CD14-positive monocyte (primary cell): ENCODE measurements around the gene CTNNA2. TPM values are rescaled to one million over a fixed set of nuclear protein-coding genes. Genes with fewer than 3 reads are reported as not detected.

ENCODE experiments used
- DNase-seq, 3 donors: peaks; one replicate each; pipeline ENCODE4 v3.0.0-alpha.2; 2011 to 2022
- H2AFZ ChIP-seq: 2 replicates; pipeline ENCODE4 v1.6.0; 2012; ENCODE audit warnings: mild to moderate bottlenecking, low read depth, low read length, inconsistent platforms; ENCODE audit not compliant: insufficient read depth, poor library complexity, severe bottlenecking
- H3K27ac ChIP-seq, 2 donors: 1 replicate in 1 of 2; 2 replicates in 1 of 2; pipeline ENCODE4 v1.5.1; 2012 to 2013; ENCODE audit warnings: low read length in 2 of 2, control low read depth in 1 of 2, inconsistent platforms in 1 of 2, low read depth in 1 of 2, mild to moderate bottlenecking in 1 of 2
- H3K27me3 ChIP-seq, 2 donors: one replicate each; pipeline versions ENCODE4 v1.6.0 to v1.6.1; 2011 to 2013; ENCODE audit warnings: low read length in 2 of 2; ENCODE audit not compliant: control insufficient read depth in 2 of 2, insufficient read depth in 2 of 2
- H3K36me3 ChIP-seq, 2 donors: replicated peaks in 1 of 2; 1 replicate in 1 of 2; 2 replicates in 1 of 2; pipeline versions ENCODE4 v1.5.1 to v1.6.1; 2012 to 2013; ENCODE audit warnings: low read length in 2 of 2, control low read depth in 1 of 2, inconsistent platforms in 1 of 2, mild to moderate bottlenecking in 1 of 2; ENCODE audit not compliant: insufficient read depth in 2 of 2, control insufficient read depth in 1 of 2
- H3K4me1 ChIP-seq, 2 donors: 1 replicate in 1 of 2; 2 replicates in 1 of 2; pipeline versions ENCODE4 v1.5.1 to v1.6.1; 2012 to 2013; ENCODE audit warnings: low read length in 2 of 2, control low read depth in 1 of 2, inconsistent platforms in 1 of 2, mild to moderate bottlenecking in 1 of 2, moderate library complexity in 1 of 2; ENCODE audit not compliant: insufficient read depth in 2 of 2, control insufficient read depth in 1 of 2
- H3K4me2 ChIP-seq: replicated peaks from 2 replicates; pipeline ENCODE3; 2012; ENCODE audit warnings: low read length, moderate library complexity, mild to moderate bottlenecking; ENCODE audit not compliant: poor library complexity, severe bottlenecking; ENCODE audit errors: extremely low read depth
- H3K4me3 ChIP-seq, 3 experiments: fragments of 200-600 bp in 1 of 3; sonication (generic) in 1 of 3; replicated peaks in 1 of 3; 1 replicate in 2 of 3; 2 replicates in 1 of 3; pipeline ENCODE4 v1.5.1; 2011 to 2013; ENCODE audit warnings: low read length in 3 of 3, mild to moderate bottlenecking in 3 of 3, control low read depth in 2 of 3, low read depth in 2 of 3, inconsistent platforms in 1 of 3, moderate library complexity in 1 of 3
- H3K79me2 ChIP-seq: 2 replicates; pipeline ENCODE4 v1.6.0; 2012; ENCODE audit warnings: mild to moderate bottlenecking, control low read depth, inconsistent platforms, low read length, moderate library complexity; ENCODE audit not compliant: insufficient read depth
- H3K9ac ChIP-seq: 2 replicates; pipeline ENCODE4 v1.6.0; 2017; ENCODE audit warnings: low read length, mild to moderate bottlenecking; ENCODE audit not compliant: insufficient read depth, poor library complexity, severe bottlenecking
- H3K9me3 ChIP-seq, 2 donors: replicated peaks in 1 of 2; 1 replicate in 1 of 2; 2 replicates in 1 of 2; pipeline versions ENCODE4 v1.5.1 to v1.6.1; 2012 to 2013; ENCODE audit warnings: low read length in 2 of 2, control low read depth in 1 of 2; ENCODE audit not compliant: control insufficient read depth in 1 of 2, insufficient read depth in 1 of 2
- H4K20me1 ChIP-seq: 2 replicates; pipeline ENCODE4 v1.6.0; 2012; ENCODE audit warnings: mild to moderate bottlenecking, low read length, control low read depth, moderate library complexity; ENCODE audit not compliant: insufficient read depth
- H3K27ac Mint-ChIP-seq, 7 donors: one replicate each; pipeline ENCODE4 v1.8.0; 2020; ENCODE audit warnings: mild to moderate bottlenecking in 7 of 7, mixed read lengths in 7 of 7, moderate library complexity in 6 of 7, inconsistent platforms in 2 of 7
- H3K27me3 Mint-ChIP-seq, 3 donors: one replicate each; pipeline ENCODE4 v1.8.0; 2021 to 2022; ENCODE audit warnings: low read depth in 3 of 3, mild to moderate bottlenecking in 3 of 3, mixed read lengths in 3 of 3, moderate library complexity in 3 of 3, inconsistent platforms in 1 of 3
- H3K36me3 Mint-ChIP-seq, 2 donors: one replicate each; pipeline ENCODE4 v1.8.0; 2020; ENCODE audit warnings: mixed read lengths in 2 of 2, inconsistent platforms in 1 of 2, mild to moderate bottlenecking in 1 of 2
- H3K4me1 Mint-ChIP-seq: one replicate; pipeline ENCODE4 v1.8.0; 2020; ENCODE audit warnings: mild to moderate bottlenecking, mixed read lengths
- H3K4me3 Mint-ChIP-seq, 2 donors: one replicate each; pipeline ENCODE4 v1.8.0; 2020; ENCODE audit warnings: mild to moderate bottlenecking in 2 of 2, mixed read lengths in 2 of 2, moderate library complexity in 1 of 2
- H3K9me3 Mint-ChIP-seq, 7 donors: one replicate each; pipeline ENCODE4 v1.8.0; 2020 to 2022; ENCODE audit warnings: mixed read lengths in 7 of 7, mild to moderate bottlenecking in 6 of 7, moderate library complexity in 6 of 7, inconsistent platforms in 2 of 7
- WGBS: methylation state at CpG from one replicate; pipeline ENCODE4 v1.1.5; 2013; ENCODE audit warnings: missing lambda C conversion rate; ENCODE audit not compliant: insufficient coverage; 5-methylcytosine and 5-hydroxymethylcytosine counted together
- intact Hi-C, 2 donors: fragments of 100-400 bp; cut with micrococcal nuclease; formaldehyde crosslinking; loops; one replicate each; pipeline versions ENCODE4 v1.15.0 to v1.15.1; 2023
- polyA plus RNA-seq, 3 donors: library from polyadenylated mRNA; depleted of rRNA in 1 of 3; unstranded in 2 of 3; stranded (reverse) in 1 of 3; fragments of 300-500 nt in 2 of 3; fragments of >200 nt in 1 of 3; fragmentation: Illumina TruSeq in 2 of 3; gene quantifications; 1 replicate in 2 of 3; 2 replicates in 1 of 3; pipeline ENCODE4 v1.2.3, GENCODE V29; 2012 to 2021
- TF ChIP-seq, protein P1 (sequence below): fragments of 200-600 bp; IDR thresholded peaks from one replicate; pipeline ENCODE4 v1.8.0; 2022; ENCODE audit warnings: antibody characterized with exemption, mild to moderate bottlenecking

Gene CTNNA2
- polyA plus RNA-seq, 3 donors = not detected

DNA sequence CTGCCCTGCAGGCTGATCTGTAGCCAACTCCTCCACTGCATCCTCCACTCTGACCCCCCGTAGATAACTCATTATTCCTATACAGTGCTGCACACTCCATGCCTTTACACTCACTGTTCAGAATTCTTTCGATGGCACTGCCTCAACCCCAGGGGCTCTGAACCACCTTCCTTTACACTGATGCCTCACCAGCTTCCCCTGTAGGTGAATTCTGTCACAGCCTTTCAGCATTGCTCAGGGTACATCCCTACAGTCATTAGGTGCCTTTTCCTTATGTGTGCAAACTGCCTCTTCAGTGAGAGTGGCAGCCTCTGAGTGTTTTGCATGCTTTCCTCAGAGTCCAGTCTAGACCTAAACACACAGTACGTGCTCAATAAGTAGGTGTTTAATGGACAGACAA, 472.3 kb downstream of the CTNNA2 start:
- TF ChIP-seq, protein P1, sequence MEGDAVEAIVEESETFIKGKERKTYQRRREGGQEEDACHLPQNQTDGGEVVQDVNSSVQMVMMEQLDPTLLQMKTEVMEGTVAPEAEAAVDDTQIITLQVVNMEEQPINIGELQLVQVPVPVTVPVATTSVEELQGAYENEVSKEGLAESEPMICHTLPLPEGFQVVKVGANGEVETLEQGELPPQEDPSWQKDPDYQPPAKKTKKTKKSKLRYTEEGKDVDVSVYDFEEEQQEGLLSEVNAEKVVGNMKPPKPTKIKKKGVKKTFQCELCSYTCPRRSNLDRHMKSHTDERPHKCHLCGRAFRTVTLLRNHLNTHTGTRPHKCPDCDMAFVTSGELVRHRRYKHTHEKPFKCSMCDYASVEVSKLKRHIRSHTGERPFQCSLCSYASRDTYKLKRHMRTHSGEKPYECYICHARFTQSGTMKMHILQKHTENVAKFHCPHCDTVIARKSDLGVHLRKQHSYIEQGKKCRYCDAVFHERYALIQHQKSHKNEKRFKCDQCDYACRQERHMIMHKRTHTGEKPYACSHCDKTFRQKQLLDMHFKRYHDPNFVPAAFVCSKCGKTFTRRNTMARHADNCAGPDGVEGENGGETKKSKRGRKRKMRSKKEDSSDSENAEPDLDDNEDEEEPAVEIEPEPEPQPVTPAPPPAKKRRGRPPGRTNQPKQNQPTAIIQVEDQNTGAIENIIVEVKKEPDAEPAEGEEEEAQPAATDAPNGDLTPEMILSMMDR = no peak
- H3K4me3 ChIP-seq = no peak overlapping the region
- no peak overlapping the region for H3K9ac ChIP-seq
- no peak overlapping the region for H2AFZ ChIP-seq
- no peak overlapping the region for H3K27ac ChIP-seq
- H3K36me3 ChIP-seq = no peaks in the 10 kb centered on the region
- 92% methylated on average over 2 of the region's 3 CpGs for WGBS
- no peak overlapping the region for H3K4me2 ChIP-seq
- Mint-ChIP-seq H3K4me3 (no peak overlapping the region), H3K36me3 (no peaks in the 10 kb centered on the region), H3K27me3 (peaks cover under 1 to 6% (median 6%) of the 10 kb centered on the region in 3 donors), H3K4me1 (no peaks in the 10 kb centered on the region), H3K27ac (no peak overlapping the region), H3K9me3 (no peaks in the 10 kb centered on the region)
- no peaks in the 10 kb centered on the region for H3K79me2 ChIP-seq
- peaks cover 0 to 2% of the 10 kb centered on the region in 2 donors for H3K27me3 ChIP-seq
- intact Hi-C loops = no loop called here
- no peaks in the 10 kb centered on the region for H3K4me1 ChIP-seq
- DNase-seq = no peak
- no peaks in the 10 kb centered on the region for H3K9me3 ChIP-seq
- no peaks in the 10 kb centered on the region for H4K20me1 ChIP-seq

DNA sequence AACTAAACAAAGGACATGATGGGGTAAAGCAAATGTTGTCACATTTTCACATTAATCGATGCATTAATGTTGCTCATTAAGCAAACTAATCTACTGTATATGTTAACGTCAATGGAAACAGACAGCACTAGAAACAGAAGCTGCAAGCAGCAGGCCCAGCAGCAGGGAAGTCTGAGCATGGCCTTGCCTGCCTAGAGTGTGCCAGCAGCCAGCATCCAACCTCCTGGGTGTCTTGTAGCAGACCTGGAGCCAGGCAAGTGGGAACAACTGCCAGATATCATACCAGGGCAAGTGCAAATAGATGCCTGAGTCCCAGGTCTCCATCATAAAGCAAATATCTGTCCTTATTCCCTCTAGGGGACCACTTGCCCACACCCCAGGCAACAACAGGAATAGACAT, 472.7 kb downstream of the CTNNA2 start:
- 66% methylated on average over 2 of the region's 2 CpGs for WGBS
- no peaks in the 10 kb centered on the region for H4K20me1 ChIP-seq
- no peaks in the 10 kb centered on the region for H3K9me3 Mint-ChIP-seq

More for the DNA sequence above, 472.7 kb downstream of the CTNNA2 start:
- H3K4me2 ChIP-seq = no peak overlapping the region
- H3K27me3 ChIP-seq = peaks cover 0 to 2% of the 10 kb centered on the region in 2 donors
- no peak overlapping the region for H3K27ac ChIP-seq
- no peaks in the 10 kb centered on the region for H3K36me3 ChIP-seq
- H3K4me3 ChIP-seq = no peak overlapping the region
- Mint-ChIP-seq H3K36me3 (no peaks in the 10 kb centered on the region), H3K4me3 (no peak overlapping the region), H3K27ac (no peak overlapping the region), H3K27me3 (peaks cover 2 to 7% (median 6%) of the 10 kb centered on the region in 3 donors), H3K4me1 (no peaks in the 10 kb centered on the region)
- no peak for DNase-seq
- no peaks in the 10 kb centered on the region for H3K9me3 ChIP-seq
- no peaks in the 10 kb centered on the region for H3K4me1 ChIP-seq
- no peak overlapping the region for H2AFZ ChIP-seq
- intact Hi-C loops = no loop called here
- TF ChIP-seq, protein P1 = no peak
- H3K9ac ChIP-seq = no peak overlapping the region
- no peaks in the 10 kb centered on the region for H3K79me2 ChIP-seq
